ENCODE measurements around the gene SFSWAP.

Gene SFSWAP

DNA sequence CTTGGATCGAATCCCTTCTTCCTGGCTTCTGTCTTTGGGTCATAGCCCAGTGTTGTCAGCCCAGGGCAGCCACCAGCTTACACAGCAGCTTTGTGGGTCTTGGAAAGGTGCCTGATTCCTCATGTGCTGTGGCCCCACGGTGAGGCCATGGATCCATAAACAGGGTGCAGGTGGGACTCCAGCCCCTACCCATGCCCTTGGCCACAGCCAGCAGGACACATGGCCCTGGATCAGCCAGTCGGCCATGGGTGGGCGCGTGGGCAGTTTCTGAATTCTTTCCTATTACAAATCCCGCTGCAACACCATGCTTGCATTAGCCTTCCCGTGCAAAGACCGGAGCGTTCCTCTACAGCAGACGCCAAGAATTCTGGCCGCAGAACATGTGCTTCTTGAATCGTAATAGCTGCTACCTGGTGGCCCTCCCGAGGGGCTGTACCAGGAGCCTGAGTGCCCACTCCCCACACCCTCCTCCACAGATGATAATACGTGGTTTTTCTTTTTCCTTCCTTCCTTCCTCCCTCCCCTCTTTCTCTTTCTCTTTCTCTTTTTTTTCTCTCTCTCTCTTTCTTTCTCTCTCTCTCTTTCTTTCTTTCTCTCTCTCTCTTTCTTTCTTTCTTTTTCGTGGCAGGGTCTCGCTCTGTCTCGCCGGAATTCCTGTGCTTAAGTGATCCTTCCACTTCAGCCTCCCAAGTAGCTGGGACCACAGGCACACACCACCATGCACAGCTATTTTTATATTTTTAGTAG lies 114.4 kb downstream of the SFSWAP start:
- no peak for TF ChIP-seq GATA2 (IDR thresholded peaks at IDR 0.05; ENCODE audit: low read depth, low read length)
- TF ChIP-seq GATA3 (IDR thresholded peaks at IDR 0.05; ENCODE audit: low read depth, low read length): no peak

DNA sequence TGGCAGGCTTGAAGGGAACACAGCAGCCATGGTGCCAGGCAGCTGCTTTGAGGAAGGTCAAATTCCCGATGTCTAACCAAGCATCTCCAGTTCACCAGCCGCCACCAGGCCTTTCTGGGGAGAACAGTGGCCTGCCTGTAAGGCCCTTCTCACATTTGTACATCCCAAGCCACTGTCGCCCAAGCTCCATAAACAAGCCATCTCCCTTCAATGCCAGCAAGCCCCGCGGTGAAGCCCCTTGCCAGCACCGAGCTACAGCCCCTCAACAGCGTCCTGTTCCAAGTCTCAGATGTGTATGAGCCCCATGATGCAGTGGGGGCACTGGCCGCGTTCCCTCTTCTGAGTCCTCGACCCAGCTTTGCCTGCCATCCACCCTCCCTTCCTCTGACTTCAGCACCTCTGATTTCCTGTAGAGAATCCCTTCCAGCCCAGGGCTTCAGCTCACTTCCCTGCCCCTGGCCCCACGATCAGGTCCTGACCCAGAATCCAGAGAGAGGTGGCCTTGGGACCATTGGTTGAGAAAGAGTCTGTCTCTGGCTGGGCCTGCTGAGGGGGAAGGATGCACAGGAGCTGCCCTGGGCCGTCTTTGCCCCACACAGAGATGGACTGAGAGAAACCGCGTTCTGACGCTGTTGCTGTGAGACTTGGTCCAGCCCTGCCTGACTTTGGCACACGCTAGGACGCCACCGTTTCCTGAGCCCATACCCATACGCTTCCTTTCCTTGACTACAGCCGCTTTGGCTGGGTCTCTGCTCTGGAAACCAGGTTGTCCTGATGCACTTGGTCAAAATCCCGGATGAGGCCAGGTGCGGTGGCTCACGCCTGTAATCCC lies 115.4 kb downstream of the SFSWAP start:
- TF ChIP-seq GATA2 (IDR thresholded peaks at IDR 0.05; ENCODE audit: low read depth, low read length): no peak
- TF ChIP-seq GATA3 (IDR thresholded peaks at IDR 0.05; ENCODE audit: low read depth, low read length): no peak

DNA sequence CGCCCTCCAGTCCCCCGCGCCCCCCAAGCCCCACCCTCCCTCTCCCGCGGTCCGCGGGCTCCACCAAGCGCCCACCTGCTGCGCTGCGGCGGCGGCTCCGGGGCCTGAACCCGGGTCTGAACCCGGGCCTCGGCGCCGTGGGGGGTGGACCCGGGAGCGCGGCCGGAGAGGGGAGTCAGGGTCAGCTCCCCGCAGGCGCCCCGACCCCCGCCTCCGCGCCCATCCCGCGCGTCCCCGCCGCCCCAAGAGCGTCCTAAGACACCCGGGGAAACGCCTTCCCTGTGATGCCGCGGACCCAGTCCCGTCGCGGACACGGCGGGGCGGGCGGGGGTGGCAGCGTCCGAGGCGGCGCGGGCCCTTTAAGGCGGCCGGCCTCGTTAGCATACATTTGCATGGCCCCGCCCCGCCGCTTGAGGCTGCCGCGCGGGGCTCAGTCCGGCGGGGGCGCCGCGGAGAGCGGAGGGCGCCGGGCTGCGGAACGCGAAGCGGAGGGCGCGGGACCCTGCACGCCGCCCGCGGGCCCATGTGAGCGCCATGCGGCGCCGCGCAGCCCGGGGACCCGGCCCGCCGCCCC lies 117.2 kb downstream of the SFSWAP start, which contains the start of gene MMP17:
TSS of gene MMP17 (plus strand) at position 433 of the 574 bp plus-strand sequence. CDS start at position 535, 102 bp downstream.
- no peak for TF ChIP-seq GATA2 (IDR thresholded peaks at IDR 0.05; ENCODE audit: low read depth, low read length)
- no peak for TF ChIP-seq GATA3 (IDR thresholded peaks at IDR 0.05; ENCODE audit: low read depth, low read length)

DNA sequence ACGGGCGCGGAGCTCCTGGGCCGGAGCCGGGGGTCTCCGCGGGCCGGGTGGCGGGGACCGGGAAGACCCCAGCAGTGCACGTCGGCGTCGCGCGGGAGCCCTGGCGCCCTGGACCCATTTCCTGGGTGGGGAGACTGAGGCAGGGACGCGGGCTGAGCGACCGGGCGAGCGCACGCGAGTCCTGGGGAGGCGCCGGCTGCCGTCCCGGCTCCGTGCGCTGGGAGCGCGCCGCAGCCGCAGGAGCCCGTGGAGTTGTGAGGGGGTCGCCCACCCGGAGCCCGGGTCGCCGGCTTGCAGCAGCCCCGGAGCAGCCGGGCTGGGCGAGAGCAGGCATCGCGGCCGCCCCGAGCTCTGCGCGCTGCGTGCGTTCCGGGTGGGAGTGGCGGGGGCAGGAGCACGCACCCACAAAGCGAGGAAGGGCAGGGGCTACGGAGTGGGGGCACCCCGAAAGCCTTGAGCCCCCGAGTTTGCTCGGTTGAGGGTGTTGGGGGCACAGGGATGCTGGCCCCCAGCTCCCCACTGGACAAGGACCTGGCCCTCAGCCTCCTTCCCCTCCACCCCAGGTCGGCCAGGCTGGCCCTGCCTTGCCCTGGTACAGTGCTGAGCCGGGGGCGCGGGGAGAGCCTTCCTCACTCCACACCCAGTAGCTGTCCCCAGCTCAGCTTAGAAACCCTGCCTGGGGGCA lies 117.9 kb downstream of the SFSWAP start:
- no peak for TF ChIP-seq GATA2 (IDR thresholded peaks at IDR 0.05; ENCODE audit: low read depth, low read length)
- no peak for TF ChIP-seq GATA3 (IDR thresholded peaks at IDR 0.05; ENCODE audit: low read depth, low read length)

DNA sequence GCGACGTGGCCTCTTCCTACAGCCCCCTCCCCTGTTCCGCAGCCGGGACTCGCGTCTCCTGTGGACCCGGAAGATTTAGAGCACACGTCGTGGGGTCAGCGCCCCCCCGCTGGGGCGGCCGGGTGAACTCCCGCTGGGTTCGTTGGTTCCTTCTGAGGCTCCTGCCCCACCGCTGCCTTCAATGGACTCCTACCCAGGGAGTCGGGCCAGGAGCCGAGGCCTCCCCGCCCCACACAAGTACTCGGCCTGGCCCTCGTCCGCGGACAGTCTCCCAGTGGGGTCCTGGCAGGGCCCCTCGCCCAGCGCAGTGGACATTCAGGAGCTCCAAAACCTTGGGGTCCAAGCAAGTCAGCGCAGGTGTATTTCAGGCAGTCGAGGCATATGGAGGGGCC lies 118.5 kb downstream of the SFSWAP start:
- no peak for TF ChIP-seq GATA2 (IDR thresholded peaks at IDR 0.05; ENCODE audit: low read depth, low read length)
- TF ChIP-seq GATA3 (IDR thresholded peaks at IDR 0.05; ENCODE audit: low read depth, low read length): no peak

DNA sequence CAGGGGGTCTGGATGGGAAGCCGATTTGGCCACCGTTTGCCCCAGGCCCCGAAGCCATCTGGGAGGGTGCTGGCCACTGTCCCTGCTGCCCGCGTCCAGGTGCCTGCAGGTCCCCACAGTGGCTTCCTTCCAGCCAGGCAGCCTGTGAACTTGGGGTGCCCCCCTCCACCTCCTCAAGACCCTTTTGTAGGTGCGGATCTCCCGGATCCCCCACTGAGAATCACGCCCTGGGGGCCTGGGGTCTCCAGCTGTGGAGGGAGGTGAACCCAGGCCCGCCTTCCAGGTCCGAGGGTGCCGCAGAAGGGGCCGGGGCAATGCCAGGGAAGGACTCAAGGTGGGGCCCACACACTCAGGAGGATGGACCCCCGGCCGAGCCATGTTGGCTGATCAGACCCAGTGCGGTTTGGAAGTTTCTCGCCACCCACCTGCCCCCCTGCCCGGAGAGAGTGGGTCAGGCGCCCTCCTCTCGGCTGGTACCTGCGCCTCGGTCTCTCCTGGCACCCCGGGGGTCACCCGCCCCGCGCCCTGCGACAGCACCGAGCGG lies 119.0 kb downstream of the SFSWAP start:
- TF ChIP-seq GATA2 (IDR thresholded peaks at IDR 0.05; ENCODE audit: low read depth, low read length) (no peak), GATA3 (IDR thresholded peaks at IDR 0.05; ENCODE audit: low read depth, low read length) (no peak)

DNA sequence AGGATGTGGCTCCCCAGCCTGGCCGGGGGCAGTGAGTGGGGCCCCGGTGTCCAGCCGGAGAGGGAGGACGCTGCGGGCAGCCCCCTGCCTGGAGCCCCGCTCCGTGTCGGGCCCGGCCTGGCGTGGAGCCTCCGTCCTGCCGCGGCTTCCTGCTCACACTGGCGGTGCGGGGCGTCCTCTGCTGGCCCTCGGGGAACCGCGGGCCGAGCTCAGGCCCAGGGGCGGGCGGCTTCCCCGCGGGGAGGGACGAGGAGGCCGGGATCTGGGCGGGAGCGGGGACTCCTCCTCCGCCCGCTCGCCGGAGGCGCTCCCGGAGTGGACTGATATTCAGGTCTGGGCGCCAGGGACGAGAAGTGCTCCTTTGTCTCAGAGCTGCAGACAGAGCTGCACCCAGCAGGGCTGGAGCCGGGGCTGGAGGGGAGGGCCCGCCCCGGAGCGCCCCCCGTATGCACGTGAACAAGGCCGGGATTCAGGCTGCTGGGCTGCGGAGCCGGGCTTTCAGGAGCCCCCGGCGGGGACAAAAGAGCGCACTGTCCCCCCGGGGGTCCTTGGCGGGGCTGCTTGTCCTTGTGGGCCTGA lies 119.5 kb downstream of the SFSWAP start:
- no peak for TF ChIP-seq GATA3 (IDR thresholded peaks at IDR 0.05; ENCODE audit: low read depth, low read length)
- TF ChIP-seq GATA2 (IDR thresholded peaks at IDR 0.05; ENCODE audit: low read depth, low read length): no peak

DNA sequence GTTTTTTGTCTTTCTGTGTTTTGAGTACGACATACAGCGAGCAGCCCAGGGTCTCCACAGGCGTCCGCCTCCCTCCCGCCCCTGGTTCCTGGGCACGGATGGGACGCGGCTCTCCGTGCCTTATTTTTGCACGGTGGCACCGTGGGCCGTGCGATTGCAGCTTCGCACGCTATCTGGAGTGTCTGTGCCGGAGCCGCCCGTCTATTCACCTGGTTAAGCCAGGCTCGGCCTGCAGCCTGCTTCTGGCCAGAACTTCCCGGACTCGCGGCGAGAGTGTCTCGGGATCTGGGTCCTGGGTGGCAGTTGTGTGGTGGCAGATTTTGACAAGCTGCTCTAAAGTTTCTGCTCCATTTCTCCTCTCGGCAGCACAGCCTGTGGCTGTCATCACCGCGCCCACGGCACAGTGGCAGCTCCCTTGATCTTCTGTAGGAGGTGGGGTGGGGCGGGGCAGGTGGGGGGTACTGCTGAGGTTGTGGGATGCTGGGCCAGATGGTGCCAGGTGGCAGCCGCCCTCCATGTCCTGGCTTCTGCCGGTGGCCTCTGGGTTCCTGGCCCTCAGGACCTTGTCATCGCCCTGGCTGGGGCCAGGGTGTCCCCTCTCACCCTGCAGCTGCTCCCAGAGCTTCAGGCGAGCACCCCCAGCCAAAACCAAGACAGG lies 120.2 kb downstream of the SFSWAP start:
- TF ChIP-seq GATA2 (IDR thresholded peaks at IDR 0.05; ENCODE audit: low read depth, low read length) (no peak), GATA3 (IDR thresholded peaks at IDR 0.05; ENCODE audit: low read depth, low read length) (no peak)

DNA sequence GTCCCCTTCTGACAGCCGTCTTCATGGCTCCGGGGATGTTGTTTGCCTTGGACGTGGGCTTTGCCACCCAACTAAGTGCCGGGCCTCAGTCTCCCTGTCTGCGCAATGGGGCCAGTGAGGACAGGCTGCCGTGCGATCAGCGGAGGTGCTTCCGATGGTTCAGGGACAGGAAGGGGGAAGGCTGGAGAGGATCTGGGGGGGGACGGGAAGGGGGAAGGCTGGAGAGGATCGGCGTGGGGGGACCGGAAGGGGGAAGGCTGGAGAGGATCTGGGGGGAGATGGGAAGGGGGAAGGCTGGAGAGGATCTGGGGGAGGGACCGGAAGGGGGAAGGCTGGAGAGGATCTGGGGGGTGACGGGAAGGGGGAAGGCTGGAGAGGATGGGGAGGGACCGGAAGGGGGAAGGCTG lies 120.7 kb downstream of the SFSWAP start:
- TF ChIP-seq GATA2 (IDR thresholded peaks at IDR 0.05; ENCODE audit: low read depth, low read length) (no peak), GATA3 (IDR thresholded peaks at IDR 0.05; ENCODE audit: low read depth, low read length) (no peak)

DNA sequence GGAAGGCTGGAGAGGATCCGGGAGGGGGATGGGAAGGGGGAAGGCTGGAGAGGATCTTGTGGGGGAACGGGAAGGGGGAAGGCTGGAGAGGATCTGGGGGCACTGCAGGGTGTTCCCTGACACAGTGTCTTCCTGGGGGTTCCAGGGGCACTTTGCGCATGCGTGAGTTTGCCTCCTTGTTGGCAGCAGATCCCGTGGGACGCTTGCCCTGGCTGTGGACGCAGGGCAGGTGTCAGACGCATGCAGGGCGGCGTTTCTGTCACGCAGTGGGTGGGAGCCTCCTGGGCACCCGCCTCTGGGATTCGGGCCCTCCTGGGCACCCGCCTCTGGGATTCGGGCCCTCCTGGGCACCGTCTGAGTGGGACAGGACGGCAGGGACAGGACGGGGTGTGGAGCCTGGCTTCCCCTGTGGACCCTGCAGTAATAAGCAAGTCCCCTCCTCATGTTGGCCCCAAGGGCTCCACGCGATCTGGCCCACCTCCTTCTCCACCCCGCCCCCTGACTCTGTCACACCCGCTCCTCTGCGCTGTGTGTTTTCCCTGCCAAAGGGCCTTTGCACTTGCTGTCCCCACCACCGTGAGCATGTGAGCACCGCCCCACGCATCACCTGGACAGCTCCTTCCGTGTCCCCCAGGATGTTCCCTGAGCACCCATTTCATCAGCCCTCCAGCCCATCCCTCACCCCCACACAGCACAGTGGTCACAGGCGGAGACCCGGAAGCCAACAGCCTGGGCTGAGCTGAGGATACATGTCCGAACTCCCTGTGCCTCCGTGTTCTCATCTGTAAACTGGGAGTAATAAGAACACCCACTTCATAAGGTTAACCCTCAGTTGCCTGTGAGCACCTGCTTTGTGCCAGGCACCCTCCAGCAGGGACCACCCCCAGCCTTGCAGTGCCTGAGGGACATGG lies 121.7 kb downstream of the SFSWAP start:
- TF ChIP-seq GATA3 (IDR thresholded peaks at IDR 0.05; ENCODE audit: low read depth, low read length) (no peak), GATA2 (IDR thresholded peaks at IDR 0.05; ENCODE audit: low read depth, low read length) (no peak)

DNA sequence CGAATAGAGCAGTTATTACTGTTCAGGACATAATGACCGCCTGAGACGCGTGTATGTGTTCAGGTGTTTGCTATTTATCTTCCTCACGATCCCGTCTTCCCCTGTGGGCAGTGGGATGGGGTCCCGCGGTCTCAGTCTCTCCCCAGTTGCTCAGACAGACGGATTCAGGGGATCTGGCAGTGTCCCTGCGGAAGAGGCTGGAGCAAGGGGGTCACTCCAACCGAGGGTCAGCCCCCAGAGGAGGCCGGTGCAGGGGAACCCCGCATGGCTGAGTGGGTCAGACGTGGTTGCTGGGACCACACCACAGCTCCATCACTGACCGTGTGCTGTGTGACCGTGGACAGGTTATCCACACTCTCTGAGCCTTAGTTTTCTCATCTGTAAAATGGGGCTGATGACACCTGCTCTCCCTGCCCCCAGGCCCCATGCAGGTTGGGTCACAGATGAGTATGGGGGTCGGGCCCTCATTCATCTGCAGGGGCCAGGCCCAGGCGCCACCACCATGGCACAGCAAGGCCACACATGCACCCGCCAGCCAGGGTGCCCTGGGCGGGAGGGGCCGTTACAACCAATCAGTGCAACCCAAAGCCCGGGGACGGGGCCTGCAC lies 122.5 kb downstream of the SFSWAP start:
- TF ChIP-seq GATA2 (IDR thresholded peaks at IDR 0.05; ENCODE audit: low read depth, low read length) (no peak), GATA3 (IDR thresholded peaks at IDR 0.05; ENCODE audit: low read depth, low read length) (no peak)

All from SH-SY5Y (cell line).